Mucosa of gallbladder (tissue), 1 donor: ENCODE results near the gene PHF21A. TPM values are rescaled to one million over a fixed set of nuclear protein-coding genes. Genes with fewer than 3 reads are reported as not detected.

Source experiments
- DNase-seq: peaks from one replicate; pipeline ENCODE4 v3.0.0-alpha.2; 2020; ENCODE audit warnings: low spot score
- total RNA-seq: library from RNA; stranded (reverse); gene quantifications from one replicate; pipeline ENCODE4 v1.2.1, GENCODE V29; 2021
- donor health status: DM: no; HTN: no; CAD: no.

PHF21A gene
- total RNA-seq, 1 donor from 2014 or later: 43.8 TPM

GRCh38 chr11:45934580-45935318, 186.5 kb downstream of the PHF21A start:
- no peak for DNase-seq

GRCh38 chr11:45933846-45934579, 187.2 kb downstream of the PHF21A start:
- DNase-seq: no peak

DNA sequence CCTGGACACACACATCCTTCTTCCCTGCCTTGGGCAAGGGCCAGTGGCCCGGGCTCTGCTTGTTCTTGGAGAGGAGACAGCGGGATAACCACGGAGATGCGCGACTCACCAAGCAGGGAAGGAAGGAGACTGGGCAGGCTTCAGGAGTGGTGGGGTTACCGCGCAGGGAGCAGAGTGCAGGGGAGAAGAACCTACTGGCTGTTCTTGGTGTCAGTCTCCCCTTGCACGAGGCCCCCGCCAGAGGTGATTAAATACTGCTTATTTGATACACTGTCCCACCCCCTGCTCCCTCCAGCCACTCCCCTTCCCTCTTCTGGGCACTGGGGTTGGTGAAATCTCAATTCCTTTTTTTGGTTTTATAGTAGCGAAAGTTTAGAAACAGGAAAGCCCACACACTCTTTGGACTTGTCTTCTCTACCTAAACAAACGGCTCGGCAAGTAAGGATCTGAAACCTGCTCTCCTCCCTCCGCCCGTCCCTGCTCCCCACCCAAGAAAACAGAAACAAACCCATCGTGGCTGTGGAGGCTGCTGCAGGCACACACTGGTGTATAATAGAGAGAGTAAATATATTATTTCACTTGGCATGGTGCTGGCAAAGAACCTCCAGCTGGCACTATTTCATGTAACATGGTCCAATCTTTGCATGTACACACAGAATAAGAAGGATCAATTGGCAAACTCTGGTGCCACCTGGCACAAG, 188.0 kb downstream of the PHF21A start:
- no peak for DNase-seq

DNA sequence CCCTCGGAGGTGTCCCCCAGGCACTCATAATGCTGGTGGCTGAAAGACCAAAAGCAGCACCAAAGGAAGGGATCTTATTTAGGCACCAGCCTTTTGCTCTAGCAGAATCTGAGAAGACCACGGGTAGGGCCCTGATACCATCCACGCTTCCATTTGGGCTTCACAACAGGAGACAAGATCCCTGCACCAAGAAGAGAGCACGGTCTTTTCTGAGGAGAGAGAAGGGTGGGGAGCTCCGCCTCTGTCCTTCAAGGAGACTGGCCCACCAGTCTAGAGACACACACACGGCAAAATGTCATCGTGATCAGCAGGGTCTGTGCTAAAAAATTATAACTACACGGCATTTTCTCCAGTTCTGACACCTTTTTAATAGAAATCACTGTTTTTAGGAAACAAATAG, 189.0 kb downstream of the PHF21A start:
- no peak for DNase-seq

DNA sequence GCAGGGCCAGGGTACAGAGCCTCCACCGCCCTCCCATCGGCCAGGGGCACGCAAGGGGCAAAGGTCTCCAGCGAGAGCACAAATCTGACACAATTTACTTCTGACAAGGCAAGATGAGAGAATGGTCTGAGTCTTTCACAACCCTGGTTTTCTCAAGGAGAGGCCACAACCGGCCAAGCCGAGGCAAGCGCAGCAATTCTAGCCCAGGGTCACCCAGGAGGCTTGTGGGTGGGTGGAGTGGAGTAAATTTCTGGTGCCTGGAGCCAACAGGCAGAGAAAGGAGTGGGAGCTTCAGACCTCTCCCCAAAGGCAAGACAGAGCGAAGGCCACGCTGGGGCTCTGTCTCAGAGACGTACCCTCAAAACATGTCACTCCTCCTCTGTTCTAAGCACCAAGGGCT, 189.5 kb downstream of the PHF21A start:
- no peak for DNase-seq

GRCh38 chr11:45930951-45931570, 190.2 kb downstream of the PHF21A start:
- DNase-seq: no peak

DNA sequence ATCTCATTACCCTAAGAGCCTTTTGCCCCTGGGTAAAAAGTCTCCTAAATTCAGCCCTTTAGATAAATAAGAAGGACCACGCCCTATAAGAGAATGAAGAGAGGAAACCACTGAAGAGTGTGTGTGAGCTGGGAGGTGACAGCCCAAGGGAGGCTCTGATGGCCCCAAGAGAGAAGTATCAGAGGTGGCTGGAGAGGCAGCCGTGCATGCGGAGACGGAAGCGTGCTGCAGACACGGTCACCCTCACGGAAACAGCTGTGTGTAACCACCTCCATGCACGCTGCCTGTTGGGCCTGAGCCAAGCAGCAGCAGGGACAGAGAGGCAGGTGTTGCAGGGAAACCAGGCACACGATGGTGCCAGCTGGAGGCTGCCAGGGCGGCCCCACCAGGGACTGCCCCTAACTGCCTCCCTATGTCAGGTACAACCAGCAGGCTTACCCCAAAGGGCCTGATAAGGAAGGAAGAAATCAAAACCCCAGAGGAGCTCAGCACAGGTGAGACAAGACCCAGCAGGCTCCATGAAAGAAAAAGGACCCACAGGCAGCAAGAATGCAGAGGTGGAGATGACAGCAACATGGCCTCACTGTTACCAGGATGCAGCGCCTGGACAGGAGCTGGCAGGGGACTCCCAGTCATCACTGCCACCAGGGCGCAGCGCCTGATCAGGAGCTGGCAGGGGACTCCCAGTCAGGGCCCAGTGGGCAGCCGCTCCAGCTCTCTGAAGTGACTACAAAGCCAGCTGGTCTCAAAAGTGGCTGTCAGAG, 191.0 kb downstream of the PHF21A start:
- peak; percentile 35 for DNase-seq

DNA sequence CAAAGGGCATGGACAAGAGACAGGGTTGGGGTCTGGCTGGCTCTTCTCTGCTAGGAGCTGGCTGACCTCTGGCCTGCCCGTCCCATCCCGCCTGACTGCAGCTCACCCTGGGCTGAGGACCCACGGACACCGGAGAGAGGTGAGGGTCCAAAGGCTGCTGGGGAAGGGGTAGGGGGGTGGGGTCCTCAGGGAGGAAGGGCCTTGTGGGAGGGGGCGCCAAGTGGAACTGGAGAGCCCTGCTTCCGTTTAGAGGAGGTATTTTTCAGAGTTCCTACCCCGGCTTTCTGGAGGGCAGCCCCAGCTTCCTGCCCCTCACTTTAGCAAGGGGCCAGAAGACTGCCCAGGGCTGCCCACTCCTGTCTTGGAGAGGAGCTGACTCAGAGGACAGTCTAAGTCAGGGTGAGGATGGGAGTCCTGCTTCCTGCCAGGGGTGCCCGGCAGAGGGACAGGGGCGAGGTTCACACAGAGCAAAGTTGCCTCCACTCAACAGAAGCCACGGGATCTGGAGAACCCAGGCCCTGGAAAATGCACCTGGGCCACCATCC, 191.7 kb downstream of the PHF21A start:
- no peak for DNase-seq

DNA sequence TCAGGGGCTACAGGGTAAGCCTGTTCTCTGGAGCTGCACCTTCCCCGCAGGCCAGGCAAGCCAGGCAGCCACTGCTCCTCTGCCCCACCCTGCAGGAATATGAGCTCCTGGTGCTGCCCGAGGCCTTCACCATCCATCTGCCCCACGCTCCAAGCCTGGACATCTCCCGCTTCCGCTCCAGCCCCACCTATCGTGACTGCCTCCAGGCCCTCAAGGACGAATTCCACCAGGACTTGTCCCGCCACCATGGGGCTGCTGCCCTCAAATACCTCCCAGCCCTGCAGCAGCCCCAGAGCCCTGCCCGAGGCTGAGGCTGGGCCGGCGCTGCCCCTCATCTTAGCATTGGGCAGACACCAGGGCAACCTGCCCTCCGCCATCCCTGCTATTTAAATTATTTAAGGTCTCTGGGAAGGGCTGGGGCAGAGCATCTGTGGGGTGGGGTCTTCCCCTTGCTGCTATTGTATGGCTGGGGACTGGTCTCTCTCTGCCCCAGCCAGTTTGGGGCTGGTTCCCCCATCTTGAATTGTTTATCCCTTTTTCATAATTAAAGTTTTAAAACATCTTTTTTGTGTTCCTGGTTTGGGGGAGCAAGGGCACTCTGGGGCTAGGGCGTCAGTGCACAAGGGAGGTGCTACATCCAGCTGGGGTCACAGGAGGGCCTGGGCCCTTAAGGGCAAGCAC, 192.6 kb downstream of the PHF21A start:
- DNase-seq: no peak

DNA sequence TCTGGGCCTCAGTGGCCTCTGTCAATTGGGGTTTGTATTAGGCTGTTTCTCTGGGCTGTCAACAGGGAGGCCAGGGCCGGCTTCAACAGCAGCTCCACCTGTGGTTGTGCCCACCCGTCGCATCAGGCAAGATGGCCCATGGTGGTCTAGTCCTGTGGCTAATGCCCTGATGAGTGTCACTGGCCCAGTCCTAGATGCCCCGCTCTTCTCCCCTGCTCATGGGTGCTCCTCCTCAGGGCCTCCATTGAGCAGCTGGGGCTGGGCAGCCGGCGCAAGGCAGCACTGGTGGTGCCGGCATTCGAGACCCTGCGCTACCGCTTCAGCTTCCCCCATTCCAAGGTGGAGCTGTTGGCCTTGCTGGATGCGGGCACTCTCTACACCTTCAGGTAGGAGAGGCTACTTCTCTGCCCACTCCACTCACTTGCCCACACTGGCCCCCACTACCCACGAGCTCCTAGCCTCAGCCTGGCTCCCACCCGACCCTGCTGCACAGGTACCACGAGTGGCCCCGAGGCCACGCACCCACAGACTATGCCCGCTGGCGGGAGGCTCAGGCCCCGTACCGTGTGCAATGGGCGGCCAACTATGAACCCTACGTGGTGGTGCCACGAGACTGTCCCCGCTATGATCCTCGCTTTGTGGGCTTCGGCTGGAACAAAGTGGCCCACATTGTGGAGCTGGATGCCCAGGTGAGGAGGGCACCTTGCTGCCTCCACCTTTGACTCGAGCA, 193.4 kb downstream of the PHF21A start:
- DNase-seq: no peak

DNA sequence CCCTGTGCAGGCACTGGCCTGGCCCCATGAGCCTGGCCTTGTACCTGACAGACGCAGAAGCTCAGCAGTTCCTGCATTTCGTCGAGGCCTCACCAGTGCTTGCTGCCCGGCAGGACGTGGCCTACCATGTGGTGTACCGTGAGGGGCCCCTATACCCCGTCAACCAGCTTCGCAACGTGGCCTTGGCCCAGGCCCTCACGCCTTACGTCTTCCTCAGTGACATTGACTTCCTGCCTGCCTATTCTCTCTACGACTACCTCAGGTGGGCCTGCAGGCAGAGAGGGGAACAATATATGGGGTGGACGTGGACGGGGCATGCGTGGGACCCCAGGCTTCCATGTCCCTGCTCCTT, 193.9 kb downstream of the PHF21A start:
- no peak for DNase-seq

DNA sequence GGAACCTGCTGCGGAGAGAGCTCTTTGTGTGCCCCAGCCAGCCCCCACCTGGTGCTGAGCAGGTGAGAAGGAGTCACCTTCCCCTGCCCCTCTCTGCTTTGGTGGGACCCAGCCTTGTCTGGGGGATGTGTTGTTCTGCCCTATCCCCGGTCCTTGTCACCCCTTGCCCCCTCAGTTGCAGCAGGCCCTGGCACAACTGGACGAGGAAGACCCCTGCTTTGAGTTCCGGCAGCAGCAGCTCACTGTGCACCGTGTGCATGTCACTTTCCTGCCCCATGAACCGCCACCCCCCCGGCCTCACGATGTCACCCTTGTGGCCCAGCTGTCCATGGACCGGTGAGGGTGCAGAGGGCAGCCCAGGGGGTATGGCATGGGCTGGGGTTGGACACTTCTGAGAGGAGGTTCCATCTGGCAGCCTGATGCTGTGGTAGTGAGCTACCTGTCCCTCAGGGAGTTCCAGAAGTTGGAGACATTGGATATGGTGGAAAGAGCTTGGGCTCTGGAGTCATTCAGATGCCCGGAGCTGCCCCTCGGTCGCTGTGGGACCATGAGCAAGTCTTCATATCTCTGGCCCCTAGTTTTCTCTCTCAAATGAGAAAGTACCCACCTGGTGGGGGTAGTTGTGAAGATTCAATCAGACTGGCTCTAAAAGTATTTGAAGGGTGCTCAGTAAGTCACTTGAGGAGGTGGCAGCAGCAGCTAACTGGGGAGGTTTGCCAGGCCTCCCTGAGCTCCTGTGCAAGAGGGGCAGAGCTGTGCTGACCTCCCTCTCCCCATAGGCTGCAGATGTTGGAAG, 194.5 kb downstream of the PHF21A start:
- DNase-seq: no peak

GRCh38 chr11:45926001-45926401, 195.3 kb downstream of the PHF21A start:
- DNase-seq: no peak

DNA sequence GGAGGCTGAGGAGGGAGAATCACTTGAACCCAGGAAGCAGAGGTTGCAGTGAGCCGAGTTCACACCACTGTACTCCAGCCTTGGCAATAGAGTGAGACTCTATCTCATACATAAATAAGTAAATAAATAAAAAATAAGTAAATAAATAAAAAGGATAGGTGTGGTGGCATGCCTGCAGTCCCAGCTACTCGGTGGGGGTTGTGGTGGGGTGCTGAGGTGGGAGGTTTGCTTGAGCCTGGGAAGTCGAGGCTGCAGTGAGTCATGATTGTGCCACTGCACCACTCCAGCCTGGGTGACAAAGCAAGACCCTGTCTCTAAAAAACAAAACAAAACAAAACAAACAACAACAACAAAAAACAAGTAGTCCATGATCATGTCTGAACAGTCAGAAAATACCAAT, 195.7 kb downstream of the PHF21A start:
- DNase-seq: no peak

DNA sequence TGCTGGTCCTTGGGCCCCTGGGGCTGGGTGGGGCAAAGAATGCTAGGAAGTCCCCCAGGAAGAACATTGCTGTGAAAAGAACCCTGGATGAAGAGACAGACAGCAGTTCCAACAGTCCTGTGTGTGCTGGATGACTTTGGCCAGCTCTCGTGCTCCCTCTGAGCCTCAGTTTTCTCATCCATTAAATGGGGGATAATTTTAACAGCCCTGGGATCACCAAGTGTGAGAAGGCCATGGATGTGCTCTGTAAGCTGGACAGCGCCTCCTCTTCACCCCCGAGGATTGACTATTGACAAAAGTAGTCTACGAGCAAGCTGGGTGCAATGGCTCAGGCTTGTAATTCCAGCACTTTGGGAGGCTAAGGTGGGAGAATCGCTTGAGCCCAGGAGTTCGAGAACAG, 196.3 kb downstream of the PHF21A start:
- no peak for DNase-seq

GRCh38 chr11:45924036-45924915, 197.0 kb downstream of the PHF21A start:
- DNase-seq: no peak

GRCh38 chr11:45922425-45923082, 198.7 kb downstream of the PHF21A start, which contains the start of gene LARGE2:
Gene LARGE2 (plus strand): TSS chr11:45922656. CDS start chr11:45922883, 227 bp downstream.
- DNase-seq: no peak
